GM18909 (cell line): ENCODE measurements around the gene P4HTM.

Source experiments
- ATAC-seq: cut with Tn5 transposase; IDR thresholded peaks from one replicate; pipeline ENCODE4 v1.9.1; 2021; ENCODE audit warnings: mild to moderate bottlenecking; ENCODE audit not compliant: unreplicated experiment, poor library complexity

The P4HTM gene

GRCh38 chr3:49021813-49022687 lies 32.0 kb downstream of the P4HTM start, which contains the start of gene NDUFAF3:
Gene NDUFAF3 (plus strand): TSS chr3:49022121. CDS start chr3:49022145, 24 bp downstream.
- peak; percentile 56 for ATAC-seq

DNA sequence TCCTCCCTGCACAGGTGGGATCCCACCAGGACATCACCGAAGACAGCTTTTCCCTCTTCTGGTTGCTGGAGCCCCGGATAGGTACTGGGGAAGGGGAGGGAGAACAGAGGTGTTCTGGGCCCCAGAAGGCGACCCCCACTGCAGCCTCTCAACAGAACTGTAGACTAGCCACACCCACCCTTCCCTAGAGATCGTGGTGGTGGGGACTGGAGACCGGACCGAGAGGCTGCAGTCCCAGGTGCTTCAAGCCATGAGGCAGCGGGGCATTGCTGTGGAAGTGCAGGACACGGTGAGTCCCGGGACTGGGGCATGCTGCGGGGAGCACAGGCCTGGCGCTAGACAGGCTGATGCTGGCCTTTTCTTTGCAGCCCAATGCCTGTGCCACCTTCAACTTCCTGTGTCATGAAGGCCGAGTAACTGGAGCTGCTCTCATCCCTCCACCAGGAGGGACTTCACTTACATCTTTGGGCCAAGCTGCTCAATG lies 32.7 kb downstream of the P4HTM start:
- ATAC-seq, result no peak

DNA sequence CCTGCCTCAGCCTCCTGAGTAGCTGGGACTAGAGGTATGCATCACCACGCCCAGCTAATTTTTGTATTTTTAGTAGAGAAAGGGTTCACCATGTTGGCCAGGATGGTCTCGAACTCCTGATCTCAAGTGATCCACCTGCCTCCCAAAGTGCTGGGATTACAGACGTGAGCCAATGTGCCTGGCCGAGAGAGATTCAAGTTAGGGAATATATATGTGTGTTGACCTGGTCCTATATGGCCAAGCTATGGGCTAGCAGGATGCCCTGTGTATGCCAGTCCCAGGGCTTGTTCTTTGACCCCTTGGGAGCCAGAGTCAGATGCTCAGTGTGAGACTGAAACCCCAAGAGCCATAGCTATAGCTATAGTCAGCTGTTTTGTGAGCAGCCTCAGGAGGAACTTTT lies 33.7 kb downstream of the P4HTM start:
- ATAC-seq, result no peak

- no peak for ATAC-seq
These were observed 34.4 kb downstream of the P4HTM start for GRCh38 chr3:49024449-49024848.

DNA sequence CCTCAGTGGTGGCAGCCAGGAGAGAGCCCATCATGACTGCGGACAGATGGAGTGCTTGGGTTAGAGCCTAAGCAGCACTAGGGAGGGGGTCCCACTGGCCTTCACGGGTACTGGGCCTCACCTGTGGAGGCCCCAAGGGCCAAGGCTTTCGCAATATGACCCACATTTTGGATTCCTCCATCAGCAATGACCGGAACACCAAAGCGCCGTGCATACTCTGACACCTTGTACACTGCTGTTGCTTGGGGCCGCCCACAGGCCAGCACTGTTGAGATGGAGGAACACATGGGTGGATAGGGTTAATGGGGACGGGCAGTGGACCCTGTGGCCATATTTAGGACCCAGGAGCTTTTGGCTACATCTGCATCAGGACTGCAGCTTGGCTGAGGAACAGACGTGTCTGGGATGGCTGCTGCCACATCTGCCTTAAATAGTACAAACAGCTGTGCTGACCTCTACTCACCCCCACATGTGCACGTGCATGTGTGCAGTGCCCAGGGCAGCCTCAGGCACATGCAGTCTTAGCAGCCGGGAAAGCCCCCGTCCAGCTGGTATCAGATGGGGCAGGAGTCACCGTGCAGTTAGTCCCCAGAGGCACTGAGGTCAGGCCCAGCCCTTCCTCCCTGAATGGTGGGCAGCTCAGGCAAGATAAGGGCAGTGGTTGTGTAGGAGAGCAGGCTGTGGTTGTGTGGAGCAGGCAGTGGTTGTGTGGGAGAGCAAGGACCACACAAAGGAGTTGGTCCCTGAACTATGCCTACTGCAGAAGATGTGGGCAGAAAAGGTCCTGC lies 35.2 kb downstream of the P4HTM start:
- no peak for ATAC-seq

DNA sequence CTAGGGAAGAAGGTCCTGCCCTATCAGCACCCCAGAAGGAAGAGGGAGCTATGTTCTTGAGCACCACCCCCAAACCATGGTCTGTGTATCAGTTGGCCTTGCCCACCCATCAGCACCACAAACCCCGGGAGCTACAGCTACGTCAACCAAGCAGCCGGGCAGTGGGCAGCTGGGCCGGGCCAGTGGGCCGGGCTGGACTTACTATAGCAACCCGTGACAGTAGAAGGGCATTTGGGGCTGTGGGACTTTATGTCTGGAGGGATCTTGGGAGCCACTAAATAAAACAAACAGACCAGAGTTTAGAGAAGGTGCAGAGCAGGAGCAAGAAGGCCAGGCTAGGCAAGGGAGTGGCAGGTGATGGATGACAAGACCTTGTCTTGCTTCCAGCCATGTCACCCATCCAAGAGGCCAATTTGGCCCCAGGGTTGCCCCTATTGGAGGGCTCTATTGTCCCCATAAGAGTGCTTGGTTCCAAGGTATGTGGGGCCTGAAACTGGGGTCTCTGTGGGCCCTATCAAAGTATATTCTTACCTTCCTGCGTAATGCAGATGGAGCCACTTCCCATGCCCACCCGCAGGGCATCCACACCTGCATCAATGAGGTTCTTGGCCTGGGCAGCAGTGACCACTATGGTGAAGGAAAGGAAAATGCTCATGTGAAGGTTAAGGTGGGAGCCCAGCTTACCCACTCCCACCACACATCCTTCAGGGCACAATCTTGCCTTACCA lies 35.9 kb downstream of the P4HTM start:
- ATAC-seq, result no peak

DNA sequence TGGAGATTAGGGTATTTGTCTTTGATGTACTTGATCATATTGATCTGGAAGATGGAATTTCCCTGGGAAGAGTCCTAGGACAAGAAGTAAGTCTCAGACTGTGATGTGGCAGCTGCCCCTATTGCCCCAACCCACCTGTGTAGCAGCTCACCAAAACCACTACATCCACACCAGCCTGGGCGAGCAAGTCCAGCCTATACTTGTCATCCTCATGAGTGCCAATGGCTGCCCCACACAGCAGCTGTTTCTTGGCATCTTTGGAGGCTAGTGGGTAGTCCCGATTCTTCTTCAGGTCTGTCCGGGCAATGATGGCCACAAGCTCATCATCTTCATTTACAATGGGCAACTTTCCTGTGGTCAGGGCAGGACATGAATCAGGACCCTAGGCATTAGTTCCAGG lies 36.5 kb downstream of the P4HTM start:
- ATAC-seq, result no peak

DNA sequence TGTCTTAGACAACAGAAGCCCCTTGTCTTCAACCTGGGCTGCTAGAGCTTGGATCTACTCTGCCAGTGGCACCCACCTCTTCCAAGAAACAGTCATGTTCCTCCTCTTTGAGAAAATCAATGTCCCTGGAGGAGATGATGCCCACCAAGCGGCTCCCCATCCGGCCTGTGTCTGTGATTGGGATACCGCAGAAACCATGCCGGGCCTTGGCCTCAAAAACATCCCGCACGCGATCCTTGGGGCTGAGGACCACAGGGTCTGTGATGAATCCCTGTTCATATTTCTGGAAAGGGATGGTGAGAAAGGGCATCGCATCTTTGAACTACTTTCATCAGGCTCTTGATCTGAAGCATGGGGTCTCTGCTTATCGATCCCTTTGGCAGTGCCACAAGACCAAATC lies 37.6 kb downstream of the P4HTM start:
- ATAC-seq, result no peak

GRCh38 chr3:49028298-49028672 lies 38.2 kb downstream of the P4HTM start:
- no peak for ATAC-seq

DNA sequence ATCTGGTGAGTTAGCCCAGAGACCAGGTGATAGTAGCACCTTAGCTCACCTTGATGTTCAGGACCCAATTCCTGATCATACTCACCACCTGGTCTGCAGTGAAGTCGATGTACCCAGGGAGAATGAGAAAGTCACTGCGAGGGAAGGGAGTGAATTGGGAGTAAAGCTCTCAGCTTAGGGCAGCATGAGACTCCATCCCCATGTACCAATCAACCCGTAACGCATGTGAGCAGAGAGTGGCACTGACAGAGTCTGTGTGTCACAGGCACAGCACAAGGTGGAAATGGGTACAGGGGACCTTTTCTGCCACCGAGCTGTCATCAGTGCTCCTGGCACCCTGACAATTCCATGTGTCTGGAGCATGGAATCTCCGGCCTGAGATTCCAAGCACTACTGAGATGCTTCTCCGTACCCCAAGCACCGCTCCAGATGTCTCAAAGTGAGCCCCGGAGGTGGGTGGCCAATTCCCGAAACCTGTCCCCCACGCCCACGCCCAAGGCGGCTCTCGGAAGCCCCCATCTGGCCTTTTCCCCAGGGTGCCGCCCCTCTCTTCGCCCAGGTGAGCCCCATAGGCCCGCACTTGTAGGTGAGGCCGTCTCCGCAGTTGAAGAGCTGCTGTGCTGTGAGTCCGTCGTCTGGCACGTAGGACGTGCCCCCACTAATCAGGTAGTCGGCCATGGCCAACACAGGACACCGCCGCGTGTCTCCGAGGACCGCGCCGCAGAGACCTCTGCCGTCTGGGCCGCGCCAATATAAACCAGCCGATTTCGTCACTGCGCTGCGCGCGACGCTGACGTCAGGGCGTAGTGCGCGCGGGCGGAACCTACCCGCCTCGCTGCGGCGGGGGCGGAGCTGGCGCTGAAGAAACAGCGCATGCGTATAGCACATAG lies 38.9 kb downstream of the P4HTM start, which contains the start of gene IMPDH2:
TSS of gene IMPDH2 (minus strand) at position 726 of the 890 bp plus-strand sequence. CDS start at position 678, 48 bp downstream.
- peak; percentile 89 for ATAC-seq

DNA sequence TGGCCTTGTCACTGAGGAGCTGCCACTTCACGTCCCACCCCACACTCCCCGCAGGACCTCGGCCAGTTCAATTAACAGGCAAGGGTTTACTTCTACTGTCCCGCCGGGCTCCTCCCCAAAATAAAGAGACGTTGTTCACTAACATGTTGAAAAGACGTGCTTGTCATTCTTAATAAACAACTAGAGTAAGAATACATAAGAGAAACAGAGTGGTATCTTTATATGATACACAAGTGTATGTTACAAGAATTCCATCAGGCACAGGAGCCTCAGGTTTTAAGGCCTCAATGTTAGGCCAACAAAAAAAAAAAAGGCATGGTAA lies 39.5 kb downstream of the P4HTM start:
- ATAC-seq, result no peak

GRCh38 chr3:49030321-49030720 lies 40.3 kb downstream of the P4HTM start:
- no peak for ATAC-seq

DNA sequence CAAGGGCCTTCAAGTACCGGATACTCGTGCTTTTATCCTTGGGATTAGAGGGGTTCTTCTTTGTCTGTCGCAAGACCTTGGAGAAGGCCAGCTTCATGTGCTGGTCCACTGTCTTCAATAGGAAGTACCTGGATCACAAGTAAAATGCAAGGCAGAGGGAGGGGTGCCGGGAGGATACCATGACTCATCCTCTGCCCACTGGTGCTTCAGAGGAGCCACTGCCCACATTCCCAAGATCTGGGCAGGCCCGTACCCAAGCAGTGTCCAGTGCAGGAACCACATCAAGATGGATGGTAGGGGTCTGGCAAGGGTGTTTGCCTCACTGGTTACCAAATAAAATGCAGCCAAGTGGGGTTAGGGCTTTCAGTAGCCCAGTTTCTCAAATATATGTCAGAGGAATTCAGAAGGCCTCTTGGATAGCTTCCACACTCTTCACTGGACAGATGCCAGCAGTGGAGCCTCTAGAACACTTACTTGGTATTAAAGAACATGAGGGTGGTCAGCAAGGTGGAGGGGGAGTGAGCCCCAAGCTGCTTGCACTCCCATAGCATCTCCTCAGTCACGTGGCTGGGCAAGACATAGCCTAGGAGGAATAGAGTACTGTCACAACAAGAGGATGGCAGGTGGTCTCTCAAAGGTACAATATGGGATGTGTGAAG lies 42.7 kb downstream of the P4HTM start:
- ATAC-seq, result no peak

DNA sequence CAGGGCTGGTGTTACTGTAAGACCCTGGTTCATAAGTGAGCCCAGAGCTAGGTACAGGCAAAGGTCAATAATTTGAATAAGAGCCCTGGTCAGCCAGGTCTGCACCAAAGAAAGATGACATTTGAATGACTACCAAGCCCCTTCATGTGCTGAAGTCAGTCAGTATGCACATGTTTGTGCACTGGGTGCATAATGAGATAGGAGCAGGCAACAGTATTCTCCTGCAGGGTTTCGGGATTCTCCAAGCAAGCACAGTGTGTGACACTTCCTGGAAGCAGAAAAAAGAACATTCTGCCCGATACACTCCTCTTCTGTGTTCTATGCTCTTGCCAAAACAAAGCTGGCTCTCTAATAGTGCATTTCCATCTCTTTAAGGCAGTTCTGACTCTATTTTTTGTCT lies 44.6 kb downstream of the P4HTM start:
- no peak for ATAC-seq

DNA sequence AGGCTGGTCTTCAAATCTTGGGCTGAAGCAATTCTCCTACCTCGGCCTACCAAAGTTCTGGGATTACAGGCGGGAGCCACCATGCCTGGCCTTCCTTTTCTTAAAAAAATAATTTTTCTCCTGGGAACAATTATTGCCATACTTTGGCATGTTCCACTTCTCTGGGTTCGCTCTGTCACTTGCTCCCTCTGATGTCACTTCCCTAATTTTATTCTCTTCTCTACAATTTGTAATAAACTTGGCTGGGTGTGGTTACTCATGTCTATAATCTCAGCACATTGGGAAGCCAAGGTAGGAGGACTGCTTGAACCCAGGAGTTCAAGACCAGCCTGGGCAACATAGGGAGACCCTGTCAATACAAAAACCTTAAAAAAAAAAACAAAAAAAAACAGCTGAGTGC lies 45.2 kb downstream of the P4HTM start:
- no peak for ATAC-seq

DNA sequence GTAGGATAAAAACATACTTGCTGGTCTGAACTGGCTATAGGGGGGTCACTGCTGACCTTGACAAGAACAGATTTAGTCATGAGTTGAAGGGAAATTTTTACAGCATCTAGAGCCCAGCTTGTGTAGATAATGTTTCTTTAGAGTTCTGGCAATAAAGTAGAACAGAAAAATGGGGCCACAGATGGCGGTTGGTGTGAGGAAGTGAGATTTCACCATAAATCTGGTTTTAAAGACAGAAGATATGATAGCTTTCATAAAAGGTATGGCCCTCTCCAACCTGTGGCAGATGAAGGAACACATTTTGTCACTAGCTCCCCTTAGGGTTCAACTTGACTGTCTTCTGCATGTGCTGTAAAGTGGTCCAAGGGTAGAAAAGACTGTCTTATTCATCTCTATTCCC lies 63.5 kb downstream of the P4HTM start:
- no peak for ATAC-seq

DNA sequence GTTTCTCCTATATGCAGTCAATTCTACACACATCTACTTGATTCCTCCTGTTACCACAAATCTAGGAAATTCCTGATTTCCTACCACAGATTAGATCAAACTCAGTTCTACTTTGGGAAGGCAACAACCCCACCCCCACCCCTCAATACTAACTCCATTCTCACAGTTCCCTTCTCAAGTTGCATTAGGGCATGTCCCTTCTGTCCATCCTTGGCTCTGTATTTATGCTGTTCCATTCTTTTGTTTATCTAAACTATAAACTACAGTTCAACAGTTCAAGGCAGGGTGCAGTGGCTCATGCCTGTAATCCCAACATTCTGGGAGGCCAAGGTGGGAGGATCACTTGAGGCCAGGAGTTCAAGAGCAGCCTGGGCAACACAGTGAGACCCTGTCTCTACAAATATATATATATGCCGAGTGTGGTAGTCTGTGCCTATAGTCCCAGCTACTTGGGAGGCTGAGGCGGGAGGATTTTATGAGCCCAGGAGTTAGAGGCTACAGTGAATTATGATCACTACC lies 64.4 kb downstream of the P4HTM start:
- ATAC-seq, result no peak
